NCI-H446 (cell line): ENCODE results near the gene MYRIP.

Experiments
- DNase-seq, 2 experiments: peaks; one replicate each; lab custom pipeline; 2025; lab: John Stamatoyannopoulos, UW

The MYRIP gene

GRCh38 chr3:40189118-40189517 lies 379.7 kb downstream of the MYRIP start:
- DNase-seq = no peak

- DNase-seq = no peak
These were observed 380.6 kb downstream of the MYRIP start for GRCh38 chr3:40190056-40190455.

DNA sequence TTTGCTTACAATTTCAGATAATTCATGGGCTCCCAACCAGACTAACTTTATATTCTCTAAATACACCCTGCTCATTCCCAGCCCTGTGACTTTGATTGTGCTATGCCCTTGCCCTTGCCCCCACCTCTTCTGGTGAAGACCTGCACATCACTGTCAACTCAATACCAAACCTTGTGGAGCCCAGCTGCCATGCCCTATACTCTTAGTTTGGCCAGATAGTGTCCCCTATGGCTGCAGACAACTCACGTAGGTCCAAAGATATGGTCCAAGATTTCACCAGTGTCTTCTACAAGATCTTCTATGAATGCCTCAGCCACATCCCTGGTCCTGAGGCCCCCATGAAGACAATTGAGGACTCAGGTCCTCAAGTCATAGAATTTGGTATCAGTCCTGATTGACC lies 381.8 kb downstream of the MYRIP start:
- DNase-seq = no peak

DNA sequence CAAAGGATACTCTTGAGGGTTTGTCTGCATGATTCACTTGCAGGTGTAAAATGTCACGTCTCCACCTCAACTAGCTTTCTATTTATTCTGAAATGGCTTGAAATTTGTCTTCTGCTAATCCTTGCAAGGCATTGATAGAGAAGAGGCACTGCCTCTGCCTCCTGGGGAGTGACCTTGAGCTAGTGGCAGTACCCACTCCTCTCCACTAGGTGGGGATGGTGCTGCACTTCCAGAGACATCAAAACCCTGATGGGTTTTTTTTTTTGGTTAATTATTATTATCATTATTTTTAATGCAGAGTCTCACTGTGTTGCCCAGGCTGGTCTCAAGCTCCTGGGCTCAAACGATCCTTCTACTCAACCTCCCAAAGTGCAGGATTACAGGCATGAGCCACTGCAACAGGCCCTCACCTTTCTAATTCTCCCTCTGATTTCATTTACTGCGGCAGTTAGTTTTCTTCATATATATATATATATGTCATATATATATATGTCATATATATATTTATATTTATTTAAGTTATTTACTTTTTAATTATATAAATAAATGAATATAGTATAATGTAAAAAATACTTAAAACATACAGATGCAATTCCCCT lies 382.5 kb downstream of the MYRIP start:
- peak in 1 of 2 experiments; percentile 48 for DNase-seq

GRCh38 chr3:40192628-40193027 lies 383.2 kb downstream of the MYRIP start:
- no peak for DNase-seq

GRCh38 chr3:40196966-40197365 lies 387.6 kb downstream of the MYRIP start:
- DNase-seq = no peak

DNA sequence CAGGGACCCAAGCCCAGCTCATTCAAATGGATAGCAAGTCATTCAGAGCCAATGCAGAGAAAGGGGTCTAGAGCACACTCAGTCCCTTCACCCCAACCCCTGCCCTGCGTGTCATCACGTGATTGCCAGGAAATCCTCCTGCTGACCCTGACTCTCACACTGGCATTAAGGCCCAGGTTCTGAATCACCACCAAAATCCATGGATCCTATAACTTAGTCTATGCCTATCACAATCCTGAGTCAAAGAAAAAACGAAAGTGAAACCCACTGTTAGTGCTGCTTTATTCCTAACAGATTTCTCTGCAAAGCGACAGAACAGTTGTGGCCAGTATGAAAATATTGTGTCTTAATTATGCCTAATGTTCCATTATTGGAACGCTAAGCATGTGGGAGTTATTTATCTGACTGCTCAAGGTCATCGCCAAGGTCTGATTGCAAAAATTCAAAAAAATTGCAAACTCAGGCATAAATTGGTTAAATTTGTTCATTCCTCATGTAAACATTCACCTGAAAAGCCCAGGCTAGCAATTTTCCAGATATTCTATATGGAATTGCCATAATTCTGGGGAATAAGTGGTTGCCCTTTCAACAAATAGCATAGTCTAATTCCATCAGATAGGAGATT lies 391.4 kb downstream of the MYRIP start:
- no peak for DNase-seq

GRCh38 chr3:40201770-40202169 lies 392.4 kb downstream of the MYRIP start:
- no peak for DNase-seq

DNA sequence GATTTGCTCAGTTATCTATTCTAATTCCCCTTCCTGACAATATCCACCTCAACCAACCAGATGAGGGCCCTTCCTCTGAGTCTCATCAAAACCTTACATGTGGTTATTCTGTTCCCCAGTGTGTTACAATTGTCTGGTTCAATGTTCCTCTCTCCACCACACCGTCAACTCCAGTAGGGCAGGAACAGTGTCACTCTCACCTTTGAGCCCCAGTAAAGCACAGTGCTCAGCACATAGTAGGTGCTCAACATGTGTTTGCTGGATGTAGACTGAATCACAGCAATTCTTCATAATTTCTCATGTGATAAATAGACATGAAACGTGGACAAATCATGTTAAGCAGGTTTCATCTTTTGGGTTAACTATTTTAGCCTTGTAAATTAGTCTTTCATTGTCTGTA lies 397.1 kb downstream of the MYRIP start:
- no peak for DNase-seq

DNA sequence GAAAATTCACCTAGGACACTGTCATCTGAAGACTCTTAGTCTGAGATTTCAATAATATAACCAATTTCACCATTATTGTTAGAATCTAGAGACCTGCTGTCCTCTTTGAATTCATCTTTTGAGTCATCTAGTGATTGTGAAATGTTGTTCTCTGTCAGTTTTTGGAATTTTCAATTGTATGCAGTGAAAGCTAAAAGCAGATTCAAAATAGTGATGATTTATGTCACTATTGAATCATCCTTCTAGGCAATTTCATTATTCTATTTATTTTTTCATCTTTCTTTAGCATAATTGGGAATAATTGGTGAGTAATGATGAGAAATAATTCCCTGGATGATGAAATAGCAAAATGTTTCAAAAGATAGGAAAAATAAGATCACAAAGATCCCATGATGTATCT lies 398.4 kb downstream of the MYRIP start:
- DNase-seq = no peak

DNA sequence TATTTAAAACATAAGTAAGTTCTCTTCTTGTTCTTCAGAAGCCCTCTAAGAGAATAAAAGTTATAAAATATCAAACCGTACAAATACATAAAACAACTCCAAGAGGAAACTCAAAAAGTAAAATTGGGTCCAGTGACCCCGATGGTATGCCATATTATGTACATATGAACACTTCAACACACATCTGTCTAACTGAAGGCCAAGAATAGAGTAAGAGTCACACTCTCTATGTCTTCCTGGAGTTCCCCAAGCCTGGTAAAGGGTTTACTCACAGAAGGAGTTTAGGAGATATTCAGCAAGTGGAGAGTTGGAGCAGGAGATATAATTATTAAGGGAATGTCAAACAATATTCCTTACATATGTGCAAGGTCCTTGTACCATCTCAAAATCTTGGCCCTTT lies 398.8 kb downstream of the MYRIP start:
- DNase-seq = no peak

DNA sequence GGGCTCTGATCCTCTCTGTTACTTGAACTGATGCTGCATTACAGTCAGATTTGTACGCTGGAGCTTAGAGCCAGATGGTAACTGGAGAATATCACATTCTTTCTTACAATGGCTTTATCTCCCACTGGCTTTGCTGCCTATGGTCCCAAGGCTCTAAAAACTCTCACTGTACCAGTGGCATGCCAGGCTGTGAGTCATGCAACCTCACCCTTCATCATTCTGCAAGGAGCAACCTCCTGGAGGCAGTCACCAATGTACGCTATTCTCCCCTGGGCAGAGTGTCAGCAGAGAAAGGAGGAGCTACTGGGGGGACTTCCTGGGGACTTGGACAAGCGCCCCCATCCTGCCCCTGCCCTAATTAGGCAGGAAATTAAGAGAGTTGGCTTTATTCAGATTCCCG lies 402.2 kb downstream of the MYRIP start:
- DNase-seq = no peak

GRCh38 chr3:40213556-40213955 lies 404.1 kb downstream of the MYRIP start:
- no peak for DNase-seq

GRCh38 chr3:40215015-40215414 lies 405.6 kb downstream of the MYRIP start:
- no peak for DNase-seq

- no peak for DNase-seq
These were observed 407.1 kb downstream of the MYRIP start for GRCh38 chr3:40216471-40216870.

DNA sequence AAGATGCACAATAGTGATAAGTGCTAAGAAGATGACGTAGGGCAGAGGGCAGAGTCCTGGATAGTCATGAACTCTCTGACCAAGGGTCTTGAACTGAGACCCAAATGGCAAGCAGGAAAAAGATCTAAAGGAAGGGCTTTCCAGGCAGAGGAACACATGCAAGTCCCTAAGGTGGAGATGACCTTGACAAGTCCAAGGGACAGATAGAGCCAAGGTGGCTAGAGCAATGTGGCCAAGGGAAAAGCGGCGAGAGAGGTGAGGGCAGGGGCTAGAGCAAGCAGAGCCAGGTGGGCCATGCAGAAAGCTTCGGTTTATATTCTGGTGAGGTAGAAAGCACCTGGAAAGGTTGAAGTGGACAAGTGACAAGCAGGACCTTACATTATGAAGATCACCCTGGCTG lies 414.4 kb downstream of the MYRIP start:
- DNase-seq = no peak

DNA sequence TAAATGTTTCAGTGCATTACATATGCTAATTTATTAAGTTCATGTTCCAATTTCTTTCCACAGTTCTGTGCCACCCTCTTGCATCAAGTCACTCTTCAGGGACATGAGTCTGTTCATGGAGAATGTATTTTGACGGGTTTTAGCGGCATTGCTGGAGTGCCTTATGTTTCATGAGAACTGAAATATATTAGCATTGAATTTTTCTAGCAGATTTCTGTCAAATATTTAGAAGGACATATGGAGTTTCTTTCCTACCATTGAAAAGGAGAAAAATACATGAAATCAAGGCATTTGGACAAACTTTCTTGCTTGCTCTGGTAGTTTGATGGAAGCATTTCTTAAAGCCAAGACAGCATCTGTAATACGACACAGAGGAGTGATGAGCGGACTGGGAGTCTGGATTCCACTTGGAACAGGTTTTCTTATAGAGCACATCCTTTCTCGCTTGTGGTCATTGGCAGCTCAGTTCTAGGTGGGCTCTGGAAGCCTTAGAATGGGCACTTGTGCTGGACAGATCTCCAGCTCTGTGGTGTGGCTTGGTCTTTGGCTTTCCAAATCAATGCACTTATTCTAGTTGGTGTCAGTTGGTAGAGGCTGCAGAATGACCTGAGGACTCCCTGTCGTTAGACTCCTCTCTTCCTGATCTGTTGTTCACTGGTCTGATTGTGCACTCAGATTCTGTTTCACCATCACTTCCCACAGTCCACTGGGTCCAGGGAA lies 415.5 kb downstream of the MYRIP start:
- no peak for DNase-seq

DNA sequence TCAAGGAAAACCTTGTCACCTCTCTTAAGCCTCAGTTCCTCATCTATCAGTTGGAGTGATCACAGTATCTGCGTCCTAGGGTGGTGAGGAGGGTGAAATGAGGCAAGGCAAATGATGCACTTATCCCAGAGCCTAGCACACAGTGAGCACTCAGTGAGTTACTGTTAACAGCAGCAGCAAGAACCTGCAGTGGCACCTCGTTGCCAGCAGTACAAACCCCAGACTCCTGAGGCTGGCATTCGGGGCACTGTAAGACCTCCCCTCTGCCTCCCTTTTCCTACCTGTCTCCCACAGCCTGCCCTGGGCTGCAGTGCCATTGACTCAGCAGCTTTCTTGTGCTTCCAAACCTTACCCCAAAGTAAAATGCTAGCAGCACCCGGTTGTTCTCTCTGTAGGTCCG lies 417.2 kb downstream of the MYRIP start:
- no peak for DNase-seq

DNA sequence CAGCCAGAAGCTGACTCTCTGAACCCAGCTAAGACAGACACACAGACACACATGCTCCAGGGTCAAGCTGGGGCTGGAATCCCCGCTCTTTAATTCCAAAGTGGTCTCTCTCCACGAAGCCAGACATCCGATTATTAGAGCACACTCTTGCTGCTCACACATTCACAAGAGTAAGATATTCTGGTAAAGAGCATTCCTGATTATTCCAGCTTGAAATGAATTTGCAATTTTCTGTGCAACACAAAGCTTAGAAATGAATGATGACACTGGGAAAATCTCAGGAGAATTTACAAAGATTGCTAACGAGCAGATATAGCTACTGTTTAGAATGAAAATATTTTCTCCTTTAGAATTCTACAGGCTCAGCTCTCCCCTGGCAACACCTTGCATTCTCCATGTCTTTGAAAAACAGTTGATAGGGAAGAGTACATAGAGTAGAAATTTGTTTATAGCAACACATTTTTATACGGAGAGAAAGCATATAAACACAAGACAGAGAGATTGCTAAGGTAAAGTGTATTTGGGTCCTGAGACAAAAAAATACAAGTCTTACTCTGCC lies 419.5 kb downstream of the MYRIP start:
- no peak for DNase-seq

DNA sequence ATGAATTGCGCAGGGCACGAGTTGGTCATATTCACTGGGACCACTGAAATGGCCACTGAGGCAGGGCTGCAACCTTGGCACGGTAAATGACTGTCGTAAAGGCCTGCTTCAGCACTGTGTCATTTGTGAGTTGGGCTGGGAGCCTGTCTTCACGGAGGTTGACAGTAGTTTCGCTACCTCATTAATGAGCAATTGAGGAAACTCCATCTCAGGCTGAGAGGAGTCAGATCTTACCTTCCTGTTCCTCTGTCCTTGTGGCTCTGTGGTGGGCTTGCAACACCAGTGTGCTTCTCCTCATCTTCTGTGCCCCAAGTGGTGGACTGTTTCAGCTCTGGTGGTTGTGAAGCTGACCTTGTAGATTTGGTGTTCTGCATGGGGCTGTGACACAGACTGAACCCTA lies 420.0 kb downstream of the MYRIP start:
- DNase-seq = no peak

DNA sequence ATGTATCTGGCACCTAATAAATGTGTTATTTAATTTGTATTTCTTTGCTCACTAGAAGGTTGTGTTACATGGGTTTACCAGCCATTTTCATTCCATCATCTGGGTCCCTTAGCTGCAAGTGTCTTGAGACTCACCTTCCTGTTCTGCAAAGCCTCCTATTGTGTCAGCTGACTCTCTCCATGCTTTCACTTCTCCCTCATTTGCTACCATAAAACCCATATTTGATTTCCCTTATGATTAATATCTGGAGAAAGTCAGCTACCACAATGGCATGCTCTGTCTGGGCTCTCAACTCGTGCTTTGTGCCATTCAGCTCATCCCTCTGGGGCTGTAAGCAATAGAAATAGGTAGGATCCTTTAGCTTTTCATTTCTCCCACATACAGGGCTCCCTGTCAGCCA lies 420.6 kb downstream of the MYRIP start:
- DNase-seq = no peak

GRCh38 chr3:40230382-40230781 lies 421.0 kb downstream of the MYRIP start:
- no peak for DNase-seq

DNA sequence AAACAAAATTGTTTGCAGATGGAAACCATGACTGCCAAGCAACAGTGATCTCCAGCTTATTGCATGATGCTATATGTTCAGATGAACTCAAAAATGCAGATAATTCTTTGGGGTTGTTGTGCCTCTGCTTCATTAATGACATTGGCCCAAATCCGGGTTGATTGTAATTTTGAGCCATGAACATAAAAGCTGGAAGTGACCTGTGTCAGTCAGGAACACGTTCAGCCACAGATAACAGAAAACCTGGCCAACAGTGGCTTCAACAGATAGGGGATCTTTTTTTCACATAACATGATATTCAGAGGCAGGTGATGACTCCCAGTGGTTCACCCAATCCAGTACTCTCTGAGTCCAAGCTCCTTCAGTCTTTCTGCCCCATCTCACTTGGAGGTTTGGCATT lies 423.2 kb downstream of the MYRIP start:
- no peak for DNase-seq
